ENCODE data around the gene ZFP36. TPM values are rescaled to one million over a fixed set of nuclear protein-coding genes. Genes with fewer than 3 reads are reported as not detected.

The ZFP36 gene
- polyA plus RNA-seq, 3 donors from 2014 or later: 305 to 745 (median 318) TPM

- peaks cover 66 to 73% of the 10 kb centered on the region in 2 donors for H3K4me1 Mint-ChIP-seq
- peaks cover 0 to 8% (median 0%) of the 10 kb centered on the region in 6 donors for H3K9me3 Mint-ChIP-seq
- peak overlapping the region; percentile 68 to 89 (median 77) for H3K4me3 Mint-ChIP-seq
- peak overlapping the region; percentile 97 to 100 (median 99) for H3K27ac Mint-ChIP-seq
- H3K36me3 Mint-ChIP-seq: peaks cover 12 to 16% (median 12%) of the 10 kb centered on the region in 3 donors
- DNase-seq: peak; percentile 98 to 99 (median 98)
- H3K27me3 Mint-ChIP-seq (ENCODE audit: low read depth in 3 of 3): peaks cover 59 to 71% (median 71%) of the 10 kb centered on the region in 3 donors
Observed at GRCh38 chr19:39403331-39404312, 3.0 kb upstream of the ZFP36 start.

- Mint-ChIP-seq H3K4me1 (peaks cover 62 to 68% of the 10 kb centered on the region in 2 donors), H3K4me3 (peak overlapping the region; percentile 36 to 91 (median 89))
- no peak for DNase-seq
Observed at GRCh38 chr19:39405261-39405957, 1.2 kb upstream of the ZFP36 start.

GRCh38 chr19:39405958-39406655 is 540 bp upstream of the ZFP36 start:
- peaks cover 0 to 13% (median 0%) of the 10 kb centered on the region in 6 donors for H3K9me3 Mint-ChIP-seq
- peaks cover 64 to 69% of the 10 kb centered on the region in 2 donors for H3K4me1 Mint-ChIP-seq
- H3K27me3 Mint-ChIP-seq (ENCODE audit: low read depth in 3 of 3): peaks cover 80 to 87% (median 86%) of the 10 kb centered on the region in 3 donors
- peak overlapping the region; percentile 84 to 91 (median 89) for H3K4me3 Mint-ChIP-seq
- H3K36me3 Mint-ChIP-seq: peaks cover 14 to 20% (median 16%) of the 10 kb centered on the region in 3 donors
- peak; percentile 82 to 85 (median 84) for DNase-seq
- H3K27ac Mint-ChIP-seq: peak overlapping the region; percentile 91 to 99 (median 99)

More at GRCh38 chr19:39405261-39405957, 1.2 kb upstream of the ZFP36 start:
- Mint-ChIP-seq H3K27me3 (ENCODE audit: low read depth in 3 of 3) (peaks cover 75 to 84% (median 81%) of the 10 kb centered on the region in 3 donors), H3K27ac (peak overlapping the region; percentile 91 to 99 (median 99)), H3K9me3 (peaks cover 0 to 13% (median 0%) of the 10 kb centered on the region in 6 donors), H3K36me3 (peaks cover 14 to 20% (median 16%) of the 10 kb centered on the region in 3 donors)

GRCh38 chr19:39407410-39407659 is 688 bp downstream of the ZFP36 start:
- DNase-seq: no peak
- H3K27ac Mint-ChIP-seq: peak overlapping the region; percentile 95 to 100 (median 98)
- H3K4me3 Mint-ChIP-seq: peak overlapping the region; percentile 84 to 98 (median 89)
- H3K36me3 Mint-ChIP-seq: peaks cover 14 to 20% (median 16%) of the 10 kb centered on the region in 3 donors
- H3K9me3 Mint-ChIP-seq: peaks cover 0 to 19% (median 0%) of the 10 kb centered on the region in 6 donors
- peaks cover 64 to 66% of the 10 kb centered on the region in 2 donors for H3K4me1 Mint-ChIP-seq
- H3K27me3 Mint-ChIP-seq (ENCODE audit: low read depth in 3 of 3): peaks cover 80 to 87% (median 86%) of the 10 kb centered on the region in 3 donors

- DNase-seq: peak in 2 of 3 donors; percentile 70 to 77
- Mint-ChIP-seq H3K4me1 (peaks cover 59 to 62% of the 10 kb centered on the region in 2 donors), H3K36me3 (peaks cover 14 to 20% (median 16%) of the 10 kb centered on the region in 3 donors), H3K27ac (peak overlapping the region; percentile 95 to 100 (median 98)), H3K4me3 (peak overlapping the region; percentile 84 to 98 (median 89)), H3K27me3 (ENCODE audit: low read depth in 3 of 3) (peaks cover 75 to 85% (median 82%) of the 10 kb centered on the region in 3 donors), H3K9me3 (peaks cover 0 to 19% (median 0%) of the 10 kb centered on the region in 6 donors)
Observed at GRCh38 chr19:39407660-39408391, 1.2 kb downstream of the ZFP36 start.

GRCh38 chr19:39408392-39409207 is 2.0 kb downstream of the ZFP36 start:
- Mint-ChIP-seq H3K4me1 (peaks cover 58 to 59% of the 10 kb centered on the region in 2 donors), H3K27me3 (ENCODE audit: low read depth in 3 of 3) (peaks cover 72 to 82% (median 76%) of the 10 kb centered on the region in 3 donors), H3K27ac (peak overlapping the region; percentile 95 to 100 (median 98)), H3K36me3 (peaks cover 14 to 20% (median 16%) of the 10 kb centered on the region in 3 donors), H3K9me3 (peaks cover 0 to 19% (median 0%) of the 10 kb centered on the region in 6 donors), H3K4me3 (peak overlapping the region; percentile 84 to 98 (median 89))
- DNase-seq: peak; percentile 63 to 66 (median 64)

GRCh38 chr19:39409208-39410016 is 2.8 kb downstream of the ZFP36 start:
- DNase-seq: peak; percentile 88 to 91 (median 89)
- H3K9me3 Mint-ChIP-seq: peaks cover 0 to 19% (median 0%) of the 10 kb centered on the region in 6 donors
- H3K27me3 Mint-ChIP-seq (ENCODE audit: low read depth in 3 of 3): peaks cover 69 to 80% (median 71%) of the 10 kb centered on the region in 3 donors
- peaks cover 14 to 20% (median 16%) of the 10 kb centered on the region in 3 donors for H3K36me3 Mint-ChIP-seq
- H3K4me1 Mint-ChIP-seq: peaks cover 60 to 61% of the 10 kb centered on the region in 2 donors
- peak overlapping the region; percentile 95 to 100 (median 98) for H3K27ac Mint-ChIP-seq
- peak overlapping the region; percentile 86 to 98 (median 91) for H3K4me3 Mint-ChIP-seq

- H3K27me3 Mint-ChIP-seq (ENCODE audit: low read depth in 3 of 3): peaks cover 65 to 82% (median 73%) of the 10 kb centered on the region in 3 donors
- H3K4me1 Mint-ChIP-seq: peaks cover 59 to 65% of the 10 kb centered on the region in 2 donors
Observed at GRCh38 chr19:39410017-39410830, 3.6 kb downstream of the ZFP36 start.

GRCh38 chr19:39410831-39411080 is 4.1 kb downstream of the ZFP36 start:
- peaks cover 63 to 79% (median 69%) of the 10 kb centered on the region in 3 donors for H3K27me3 Mint-ChIP-seq (ENCODE audit: low read depth in 3 of 3)
- peaks cover 0 to 19% (median 0%) of the 10 kb centered on the region in 6 donors for H3K9me3 Mint-ChIP-seq
- H3K27ac Mint-ChIP-seq: peak overlapping the region; percentile 94 to 99 (median 97)
- peaks cover 14 to 20% (median 16%) of the 10 kb centered on the region in 3 donors for H3K36me3 Mint-ChIP-seq
- peaks cover 56 to 61% of the 10 kb centered on the region in 2 donors for H3K4me1 Mint-ChIP-seq
- H3K4me3 Mint-ChIP-seq: peak overlapping the region; percentile 76 to 98 (median 89)
- no peak for DNase-seq

More at GRCh38 chr19:39410017-39410830, 3.6 kb downstream of the ZFP36 start:
- H3K36me3 Mint-ChIP-seq: peaks cover 14 to 20% (median 16%) of the 10 kb centered on the region in 3 donors
- H3K27ac Mint-ChIP-seq: peak overlapping the region; percentile 94 to 99 (median 97)
- peak overlapping the region; percentile 76 to 98 (median 89) for H3K4me3 Mint-ChIP-seq
- DNase-seq: peak; percentile 41 to 52 (median 47)
- H3K9me3 Mint-ChIP-seq: peaks cover 0 to 19% (median 0%) of the 10 kb centered on the region in 6 donors

GRCh38 chr19:39411081-39411831 is 4.6 kb downstream of the ZFP36 start:
- peaks cover 61 to 74% (median 65%) of the 10 kb centered on the region in 3 donors for H3K27me3 Mint-ChIP-seq (ENCODE audit: low read depth in 3 of 3)
- peak in 1 of 3 donors; percentile 60 for DNase-seq
- H3K9me3 Mint-ChIP-seq: peaks cover 0 to 19% (median 0%) of the 10 kb centered on the region in 6 donors
- H3K36me3 Mint-ChIP-seq: peaks cover 14 to 20% (median 16%) of the 10 kb centered on the region in 3 donors
- peak overlapping the region; percentile 94 to 99 (median 97) for H3K27ac Mint-ChIP-seq
- H3K4me3 Mint-ChIP-seq: peak overlapping the region; percentile 76 to 98 (median 89)
- peaks cover 51 to 56% of the 10 kb centered on the region in 2 donors for H3K4me1 Mint-ChIP-seq
